ENCODE results near the gene CCNI.
"Not testable (repeated sequence)": the region's sequence is repeated elsewhere in the genome, so short reads cannot be mapped to it uniquely, and the experiment has no call there.

The CCNI gene

DNA sequence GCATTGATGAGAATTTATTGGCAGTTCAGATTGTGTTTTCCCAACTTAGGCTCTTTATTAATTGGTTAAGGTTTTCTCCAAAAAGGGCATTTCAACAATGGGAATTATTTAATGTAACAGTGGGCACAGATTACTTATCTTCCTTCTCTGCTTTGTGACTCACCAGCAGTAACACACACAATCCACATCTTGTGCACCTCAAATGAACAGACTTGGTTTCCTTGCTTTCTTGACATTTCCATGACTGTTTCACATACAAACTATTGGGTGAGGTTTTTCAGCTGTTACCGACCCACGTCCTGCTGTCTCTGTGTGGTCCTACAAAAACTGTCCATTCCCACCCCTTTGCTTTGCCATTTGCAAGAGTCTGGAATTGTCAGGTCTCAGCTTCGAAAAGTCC is 38.1 kb downstream of the CCNI start:
- DNase-seq, result no peak

- not testable (repeated sequence) for DNase-seq
Observed at GRCh38 chr4:77037168-77037567, 38.6 kb downstream of the CCNI start.

- DNase-seq, result no peak
Observed at GRCh38 chr4:77036206-77036605, 39.6 kb downstream of the CCNI start.

DNA sequence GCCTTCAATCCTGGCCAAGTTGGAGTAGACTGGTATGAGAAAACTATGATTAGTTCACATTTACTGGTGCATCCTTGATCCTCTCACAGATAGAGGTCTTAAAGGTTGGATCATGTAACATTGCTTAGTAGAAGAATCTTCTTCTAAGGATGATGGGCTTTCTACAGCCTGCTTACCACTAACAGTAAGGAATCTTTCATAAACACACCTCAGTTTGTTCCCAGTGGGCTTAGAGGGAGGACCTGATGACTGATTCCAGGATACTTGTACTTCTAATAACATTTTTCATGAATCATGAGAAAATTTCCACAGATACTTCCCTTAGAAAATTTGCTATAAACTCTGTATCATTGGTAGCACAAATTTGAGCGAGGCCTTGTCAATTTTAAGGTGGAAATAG is 40.6 kb downstream of the CCNI start:
- no peak for DNase-seq

DNA sequence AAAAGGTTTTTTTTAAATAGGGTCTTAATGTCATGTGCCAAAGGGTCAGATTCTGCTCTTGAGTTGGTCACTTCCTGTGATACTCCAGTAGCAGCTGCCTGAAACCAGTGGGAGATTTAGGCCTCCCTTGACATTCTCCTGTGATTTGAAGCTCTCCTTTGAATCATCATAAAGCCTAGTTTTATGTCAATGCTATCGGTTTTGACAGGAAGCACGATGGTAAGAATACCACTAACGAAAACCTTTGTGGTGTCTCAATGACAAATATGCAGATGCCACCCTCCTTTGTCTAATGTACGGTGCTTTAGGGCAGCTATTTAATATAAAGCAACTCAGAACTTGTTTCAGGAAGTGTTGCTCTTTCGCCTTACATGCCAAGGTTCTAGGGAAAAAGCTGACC is 44.2 kb downstream of the CCNI start:
- DNase-seq, result no peak

- not testable (repeated sequence) for DNase-seq
Observed at GRCh38 chr4:77029757-77030156, 46.0 kb downstream of the CCNI start.

DNA sequence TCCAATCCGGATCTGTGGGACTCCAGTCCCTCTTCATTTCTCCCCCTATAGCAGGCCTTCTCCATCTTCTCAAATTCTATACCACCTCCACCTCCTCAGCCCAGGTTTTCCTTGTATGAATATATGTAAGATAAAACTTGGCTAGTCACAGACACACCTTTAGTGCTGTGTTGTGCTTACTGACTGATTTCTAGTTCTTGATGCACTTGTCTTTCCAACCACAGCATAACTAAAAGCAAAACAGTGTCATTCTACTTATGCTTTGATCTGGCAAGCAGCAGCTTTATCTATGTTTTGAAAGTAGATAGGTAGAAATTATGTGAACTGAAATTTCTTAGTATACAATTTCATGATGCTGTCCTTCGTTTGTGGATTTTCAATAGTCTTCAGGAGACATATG is 47.5 kb downstream of the CCNI start:
- DNase-seq, result no peak

DNA sequence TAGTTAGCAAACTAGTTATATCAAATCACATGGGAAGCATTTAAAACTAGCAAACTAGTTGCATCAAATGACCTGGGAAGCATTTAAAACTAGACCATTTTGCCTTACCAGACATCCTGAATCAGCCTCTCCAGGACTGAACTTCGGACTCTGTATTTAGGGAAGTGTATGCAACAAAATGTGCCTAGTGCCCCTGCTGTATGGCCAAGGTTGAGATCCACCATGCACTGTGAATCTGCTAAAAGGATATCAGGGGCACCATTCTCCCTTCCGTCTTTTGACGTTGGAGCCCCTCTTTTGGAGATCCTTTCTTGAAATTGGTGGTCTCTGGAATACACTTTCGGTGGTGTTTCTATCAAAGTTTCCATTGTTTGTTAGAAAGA is 49.5 kb downstream of the CCNI start:
- no peak for DNase-seq

DNA sequence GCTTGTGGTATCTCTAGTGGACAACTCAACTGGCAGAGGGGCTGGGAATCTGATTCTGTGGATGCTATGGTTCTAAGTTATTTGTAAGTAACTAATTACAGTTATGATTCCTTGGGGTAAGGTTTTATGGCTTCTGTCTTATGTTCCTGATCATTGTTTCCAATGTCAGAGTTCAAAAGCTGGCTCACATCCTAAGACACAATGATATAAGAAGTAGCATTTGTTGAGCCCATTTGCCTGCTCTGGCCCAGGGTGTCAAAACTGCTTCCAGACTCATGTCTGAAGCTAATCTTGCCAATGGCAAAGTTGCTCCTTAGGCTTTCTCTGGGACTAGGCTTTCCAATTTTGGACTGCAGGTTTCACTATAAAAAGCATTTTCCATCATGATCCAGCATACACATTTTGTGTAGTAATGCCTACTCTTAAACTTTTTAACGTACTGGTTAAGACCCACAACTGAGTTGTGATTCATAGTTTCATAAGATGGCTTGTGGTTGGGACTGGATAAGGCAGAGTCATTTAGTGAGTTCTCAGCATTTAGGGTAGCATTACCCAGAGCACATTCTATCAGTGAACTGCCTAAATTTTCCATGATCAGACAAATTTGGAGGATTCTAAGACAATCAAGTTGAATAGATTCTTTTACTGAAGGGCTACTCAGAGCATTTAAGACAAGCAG is 50.0 kb downstream of the CCNI start:
- no peak for DNase-seq

DNA sequence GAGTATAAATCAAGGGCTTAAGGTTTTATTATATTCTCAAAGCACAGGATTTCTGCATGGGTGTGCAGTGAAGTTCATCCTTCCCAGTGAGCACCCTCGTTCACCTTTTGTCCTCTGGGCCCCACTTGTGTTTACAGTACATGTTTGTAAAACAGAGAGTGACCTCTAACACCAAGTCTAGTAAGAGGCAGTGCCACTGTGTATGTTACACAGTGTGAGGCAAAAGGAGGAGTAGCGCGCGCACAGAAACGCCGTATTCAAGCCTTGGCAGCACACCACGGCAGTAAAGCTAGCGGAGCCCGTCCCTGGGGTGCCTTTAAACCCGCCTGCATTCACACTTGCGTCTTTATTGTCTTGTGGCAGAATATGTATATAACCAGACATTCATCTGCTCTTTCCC is 51.9 kb downstream of the CCNI start:
- DNase-seq, result no peak

GRCh38 chr4:77022560-77023179 is 53.1 kb downstream of the CCNI start:
- DNase-seq, result no peak

DNA sequence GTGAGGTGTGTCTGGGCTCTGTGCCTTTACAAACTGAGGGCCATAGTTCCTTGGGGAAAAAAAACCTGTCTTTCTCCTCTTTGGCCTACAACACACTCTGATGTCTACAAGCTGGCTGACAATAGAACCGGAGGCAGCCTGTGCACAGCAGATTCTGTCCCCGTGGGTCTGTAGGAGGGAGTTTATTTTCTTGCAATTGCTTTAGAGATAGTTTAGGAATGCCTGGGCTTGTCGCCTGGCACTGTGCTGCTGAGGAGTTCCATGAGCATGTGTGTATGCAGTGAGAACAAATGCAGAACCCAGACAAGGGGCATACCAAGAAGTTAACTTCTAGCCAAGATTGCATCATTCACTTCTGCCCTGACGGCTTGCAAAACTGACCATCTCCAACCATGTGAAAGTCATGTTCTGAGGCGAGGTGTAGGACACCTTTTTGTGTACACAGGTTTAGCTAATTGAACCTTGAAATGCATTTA is 54.1 kb downstream of the CCNI start:
- DNase-seq, result no peak

DNA sequence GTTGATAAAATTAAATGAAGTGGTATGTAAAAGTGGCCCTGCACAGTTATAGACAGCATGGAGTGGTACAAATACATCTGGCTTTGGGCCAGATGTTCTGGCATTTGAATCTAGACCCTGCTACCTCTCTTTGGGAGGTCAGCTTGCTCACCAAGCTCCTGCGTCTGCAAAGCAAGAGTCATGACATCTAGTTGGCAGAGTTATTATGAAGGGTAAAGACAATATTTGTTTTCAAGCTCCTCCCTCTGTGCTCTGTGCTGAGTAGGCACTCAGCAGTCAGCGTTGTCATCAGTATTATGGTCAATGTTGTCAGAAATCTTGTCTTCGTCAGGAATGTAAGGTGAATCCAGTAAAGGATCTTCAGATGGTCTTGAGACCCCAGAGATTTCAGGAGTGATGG is 55.8 kb downstream of the CCNI start:
- DNase-seq, result no peak

DNA sequence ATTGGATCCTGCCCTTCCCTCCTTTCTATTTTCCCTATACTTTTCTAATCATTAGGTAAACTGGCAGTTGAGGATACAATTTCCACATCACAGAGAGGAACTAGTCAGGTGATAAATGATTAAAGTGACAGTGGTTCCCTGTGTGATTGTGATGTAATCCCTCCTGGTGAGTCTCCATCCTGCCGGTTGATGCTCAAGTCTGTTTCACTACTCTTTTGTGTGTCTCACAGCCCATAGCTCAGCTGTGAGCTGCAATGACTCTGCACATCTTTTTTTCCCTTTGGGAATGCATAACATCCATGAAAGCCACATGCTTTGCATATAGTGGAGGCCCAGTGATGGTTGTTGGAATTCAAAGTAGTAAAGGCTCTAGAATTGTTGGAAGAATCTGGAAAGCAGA is 60.4 kb downstream of the CCNI start:
- no peak for DNase-seq

DNA sequence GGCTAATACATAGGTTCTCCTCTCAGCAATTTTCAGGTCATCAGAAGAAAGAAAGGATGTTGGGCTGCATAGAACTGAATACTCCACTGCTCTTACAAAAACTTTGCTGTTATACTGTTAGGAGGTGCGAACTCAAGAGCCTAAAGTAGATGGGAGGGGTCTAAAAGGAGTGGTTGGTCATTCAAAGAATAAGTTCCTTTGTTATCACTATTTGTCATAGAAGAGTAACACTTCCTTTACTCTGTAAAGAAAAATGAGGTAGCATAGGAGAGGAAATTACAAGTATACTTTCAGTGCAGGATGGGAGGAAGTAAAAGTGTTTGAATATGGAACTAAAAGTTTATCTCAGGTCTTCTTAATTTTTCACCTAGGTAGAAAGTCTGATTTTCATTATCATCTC is 61.5 kb downstream of the CCNI start:
- no peak for DNase-seq

GRCh38 chr4:77012726-77013125 is 63.1 kb downstream of the CCNI start:
- DNase-seq, result no peak

GRCh38 chr4:77010841-77011354 is 64.9 kb downstream of the CCNI start:
- DNase-seq, result no peak

GRCh38 chr4:77009511-77010115 is 66.2 kb downstream of the CCNI start:
- DNase-seq, result no peak

DNA sequence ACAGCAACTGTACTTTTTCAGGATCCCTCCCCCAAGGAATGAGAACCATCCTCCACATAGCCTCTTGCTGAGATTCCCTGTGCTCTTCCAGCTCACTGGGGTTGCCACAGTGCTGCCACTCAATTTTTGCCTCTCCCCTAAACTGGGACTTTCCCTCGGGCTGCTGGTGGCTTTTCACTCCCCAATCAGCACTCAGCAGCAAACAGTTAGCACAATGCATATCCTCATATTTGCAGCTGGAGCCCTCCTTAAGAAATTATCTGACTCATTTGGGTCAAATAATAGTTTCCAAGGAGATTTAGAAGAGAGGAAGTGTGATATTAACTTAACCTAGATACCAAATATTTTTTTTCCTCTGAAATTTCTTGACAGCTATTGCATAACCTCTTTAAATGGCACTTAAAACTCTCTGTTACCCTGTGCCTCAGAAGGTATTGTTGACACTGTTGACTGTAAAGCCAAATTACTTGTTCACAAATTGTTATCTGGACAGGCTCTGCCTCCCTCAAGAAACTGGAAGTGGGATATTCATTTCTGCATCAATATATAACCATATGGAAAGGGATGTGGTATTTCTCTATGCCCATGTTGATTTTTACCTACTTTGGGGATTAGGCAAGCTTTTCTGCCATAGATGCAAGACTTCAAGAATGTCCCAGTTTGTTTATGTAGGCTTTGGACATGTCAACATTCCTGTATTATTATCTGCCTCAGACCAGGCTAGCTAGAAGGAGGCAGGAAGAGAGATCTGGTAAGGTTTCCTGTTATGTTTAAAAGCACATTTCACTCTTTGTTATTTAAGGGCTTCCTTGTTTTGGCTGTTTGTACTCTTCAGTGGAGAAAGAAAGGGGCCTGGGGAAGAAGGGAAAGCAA is 68.2 kb downstream of the CCNI start:
- no peak for DNase-seq

DNA sequence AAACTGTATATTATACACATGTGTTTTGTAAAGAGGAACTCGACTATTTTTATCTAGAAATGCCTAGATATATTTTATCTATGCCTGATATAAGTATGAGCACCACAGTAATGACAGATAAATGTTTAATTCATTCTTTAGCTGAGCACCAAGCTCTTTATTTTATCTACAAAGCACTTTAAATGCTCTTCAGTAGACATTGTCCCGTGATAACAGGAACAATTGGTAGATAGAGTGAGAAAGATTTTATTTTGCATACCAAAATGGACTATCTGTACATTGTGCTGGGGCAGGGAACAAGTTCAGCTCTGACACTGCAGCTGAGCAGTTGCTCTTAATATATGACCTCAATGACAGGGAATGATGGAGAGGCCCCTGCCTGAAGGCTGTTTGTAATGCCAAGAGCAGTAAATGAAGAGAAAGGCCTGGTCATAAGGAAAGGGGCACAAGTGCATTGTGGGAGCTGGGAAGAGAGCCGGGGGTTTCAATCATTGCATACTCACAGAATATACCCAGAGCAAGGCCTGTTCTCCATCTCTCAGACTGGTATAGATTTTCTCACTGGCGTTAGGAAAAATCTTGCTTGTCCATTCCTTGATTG is 68.9 kb downstream of the CCNI start:
- no peak for DNase-seq

DNA sequence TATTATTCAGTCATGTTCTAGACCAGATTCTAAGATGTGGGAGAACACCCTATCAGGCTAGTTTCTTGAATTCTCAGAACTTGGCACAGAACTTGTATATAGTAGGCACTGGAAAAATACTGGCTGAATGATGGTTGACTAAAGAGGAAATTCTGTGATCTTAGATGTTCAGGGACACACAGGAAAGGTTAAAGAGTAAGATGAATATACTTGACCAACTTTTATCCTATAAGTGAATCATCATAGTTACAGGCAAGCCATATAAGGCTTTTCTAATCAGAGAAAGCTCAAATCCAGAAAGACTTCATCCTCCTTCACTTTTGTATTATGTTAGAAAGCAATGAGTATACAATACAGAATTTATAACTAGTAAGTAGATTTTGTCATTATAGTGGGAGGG is 72.4 kb downstream of the CCNI start:
- no peak for DNase-seq

- no peak for DNase-seq
Observed at GRCh38 chr4:77002321-77003107, 73.3 kb downstream of the CCNI start.
